ENCODE measurements around the gene EMC10.
"Not testable (repeated sequence)": the region's sequence is repeated elsewhere in the genome, so short reads cannot be mapped to it uniquely, and the experiment has no call there.

Gene EMC10

DNA sequence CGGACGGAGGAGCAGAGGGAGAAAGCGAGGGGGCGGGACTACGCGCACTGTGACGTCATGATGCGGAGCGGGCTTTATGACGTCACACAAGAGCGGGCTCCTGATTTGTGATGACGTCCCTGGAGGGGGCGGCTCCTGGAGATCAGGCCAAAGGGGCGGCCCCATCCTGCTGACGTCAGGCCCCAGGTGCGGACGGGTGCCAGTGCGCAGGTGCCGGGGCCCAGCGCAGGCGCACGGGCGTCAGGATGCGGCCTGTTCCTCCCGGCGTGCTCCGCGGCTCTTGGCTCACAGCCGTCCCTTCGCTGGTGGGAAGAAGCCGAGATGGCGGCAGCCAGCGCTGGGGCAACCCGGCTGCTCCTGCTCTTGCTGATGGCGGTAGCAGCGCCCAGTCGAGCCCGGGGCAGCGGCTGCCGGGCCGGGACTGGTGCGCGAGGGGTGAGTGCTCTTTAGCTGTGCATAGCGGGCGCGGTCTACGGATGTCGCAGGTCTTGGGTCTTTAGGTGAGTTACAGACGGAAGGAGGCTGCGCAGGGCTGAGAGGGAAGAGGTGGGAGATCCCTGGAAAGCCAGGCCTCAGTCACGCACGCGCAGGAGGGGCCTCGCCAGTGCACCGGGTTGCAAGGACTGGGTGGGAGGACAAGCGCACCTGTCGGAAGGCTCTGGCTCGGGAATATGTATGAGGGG is at the start of gene EMC10, which contains the start of gene GARIN5A:
Gene EMC10, plus strand, starts transcription at position 284 of the 683 bp plus-strand sequence. Its CDS starts 38 bp downstream, at position 322.
Gene GARIN5A, minus strand, starts transcription at position 625 of the 683 bp plus-strand sequence. Its CDS starts 460 bp downstream, at position 165.
- peak; percentile 15 for DNase-seq

DNA sequence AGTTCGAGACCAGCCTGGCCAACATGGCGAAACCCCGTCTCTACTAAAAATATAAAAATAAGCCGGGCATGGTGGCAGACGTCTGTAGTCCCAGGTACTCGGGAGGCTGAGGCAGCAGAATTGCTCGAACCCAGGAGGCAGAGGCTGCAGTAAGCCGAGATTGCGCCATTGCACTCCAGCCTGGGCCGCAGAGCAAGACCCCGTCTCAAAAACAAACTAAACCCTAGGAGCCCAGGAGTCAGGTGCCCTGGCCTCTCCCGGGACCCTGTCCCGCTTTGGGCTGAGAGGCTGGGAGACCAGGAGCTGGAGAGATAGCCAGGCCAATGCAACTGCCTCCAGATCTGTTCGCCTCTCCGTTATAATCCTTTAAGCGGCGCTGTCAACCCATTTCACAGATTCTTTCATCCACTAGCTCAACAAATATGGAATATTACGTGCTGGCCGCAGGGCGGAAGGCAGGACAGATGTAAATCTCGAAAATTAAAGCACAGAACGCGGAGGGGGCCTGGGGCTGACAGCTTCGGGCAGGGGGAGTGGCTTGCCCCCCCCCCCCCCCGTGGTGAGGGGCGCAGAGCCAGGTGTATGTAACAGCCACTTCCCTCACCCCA is 48.9 kb upstream of the EMC10 start:
- DNase-seq: no peak

DNA sequence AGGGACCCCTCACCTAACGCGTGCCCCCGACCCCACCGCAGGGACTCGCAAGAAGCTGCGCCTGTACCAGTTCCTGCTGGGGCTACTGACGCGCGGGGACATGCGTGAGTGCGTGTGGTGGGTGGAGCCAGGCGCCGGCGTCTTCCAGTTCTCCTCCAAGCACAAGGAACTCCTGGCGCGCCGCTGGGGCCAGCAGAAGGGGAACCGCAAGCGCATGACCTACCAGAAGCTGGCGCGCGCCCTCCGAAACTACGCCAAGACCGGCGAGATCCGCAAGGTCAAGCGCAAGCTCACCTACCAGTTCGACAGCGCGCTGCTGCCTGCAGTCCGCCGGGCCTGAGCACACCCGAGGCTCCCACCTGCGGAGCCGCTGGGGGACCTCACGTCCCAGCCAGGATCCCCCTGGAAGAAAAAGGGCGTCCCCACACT is 48.3 kb upstream of the EMC10 start:
- DNase-seq: no peak

DNA sequence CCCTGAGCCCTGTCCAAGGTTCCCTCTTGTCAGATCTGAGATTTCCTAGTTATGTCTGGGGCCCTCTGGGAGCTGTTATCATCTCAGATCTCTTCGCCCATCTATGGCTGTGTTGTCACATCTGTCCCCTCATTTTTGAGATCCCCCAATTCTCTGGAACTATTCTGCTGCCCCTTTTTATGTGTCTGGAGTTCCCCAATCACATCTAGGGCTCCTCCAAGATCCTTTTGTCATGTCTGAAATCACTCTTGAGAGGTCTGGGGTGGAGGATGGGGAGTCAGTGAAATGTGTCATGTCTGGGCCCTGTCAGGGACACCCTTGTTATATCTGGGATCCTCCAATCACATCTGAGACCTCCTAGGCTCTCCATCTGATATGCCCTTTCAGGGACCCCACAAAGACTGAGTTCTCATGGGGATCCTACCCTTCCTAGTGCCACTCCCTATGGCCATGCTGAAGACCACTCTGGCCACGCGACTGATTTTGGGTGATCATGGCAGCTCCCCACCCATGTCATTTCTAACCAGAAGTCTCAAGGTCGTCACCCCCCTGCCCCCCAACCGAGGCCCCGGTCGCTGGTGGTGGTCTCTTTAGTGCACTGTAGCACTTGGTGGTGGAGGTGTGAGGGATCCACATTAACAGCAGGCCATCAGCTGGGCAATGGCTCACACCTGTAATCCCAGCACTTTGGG is 47.4 kb upstream of the EMC10 start:
- DNase-seq: no peak

DNA sequence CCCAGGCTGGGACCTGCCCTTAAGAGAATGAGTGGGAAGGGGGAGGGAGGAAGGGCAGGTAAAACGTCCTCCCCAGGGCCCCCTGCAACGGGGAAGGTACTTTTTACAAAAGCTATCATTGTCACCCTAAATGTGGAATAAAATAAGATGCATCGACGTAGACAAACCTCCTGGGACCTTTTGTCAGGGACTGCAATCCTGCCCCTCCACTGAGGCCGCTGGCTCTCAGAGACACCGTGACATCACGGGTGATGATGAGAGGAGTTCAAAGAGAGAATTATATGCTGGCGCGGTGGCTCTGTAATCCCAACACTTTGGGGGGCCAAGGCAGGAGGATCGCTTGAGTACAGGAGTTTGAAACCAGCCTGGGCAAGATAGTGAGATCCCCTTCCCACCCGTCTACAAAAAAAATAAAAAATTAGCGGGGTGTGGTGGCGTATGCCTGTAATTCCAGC is 45.4 kb upstream of the EMC10 start:
- DNase-seq: no peak

DNA sequence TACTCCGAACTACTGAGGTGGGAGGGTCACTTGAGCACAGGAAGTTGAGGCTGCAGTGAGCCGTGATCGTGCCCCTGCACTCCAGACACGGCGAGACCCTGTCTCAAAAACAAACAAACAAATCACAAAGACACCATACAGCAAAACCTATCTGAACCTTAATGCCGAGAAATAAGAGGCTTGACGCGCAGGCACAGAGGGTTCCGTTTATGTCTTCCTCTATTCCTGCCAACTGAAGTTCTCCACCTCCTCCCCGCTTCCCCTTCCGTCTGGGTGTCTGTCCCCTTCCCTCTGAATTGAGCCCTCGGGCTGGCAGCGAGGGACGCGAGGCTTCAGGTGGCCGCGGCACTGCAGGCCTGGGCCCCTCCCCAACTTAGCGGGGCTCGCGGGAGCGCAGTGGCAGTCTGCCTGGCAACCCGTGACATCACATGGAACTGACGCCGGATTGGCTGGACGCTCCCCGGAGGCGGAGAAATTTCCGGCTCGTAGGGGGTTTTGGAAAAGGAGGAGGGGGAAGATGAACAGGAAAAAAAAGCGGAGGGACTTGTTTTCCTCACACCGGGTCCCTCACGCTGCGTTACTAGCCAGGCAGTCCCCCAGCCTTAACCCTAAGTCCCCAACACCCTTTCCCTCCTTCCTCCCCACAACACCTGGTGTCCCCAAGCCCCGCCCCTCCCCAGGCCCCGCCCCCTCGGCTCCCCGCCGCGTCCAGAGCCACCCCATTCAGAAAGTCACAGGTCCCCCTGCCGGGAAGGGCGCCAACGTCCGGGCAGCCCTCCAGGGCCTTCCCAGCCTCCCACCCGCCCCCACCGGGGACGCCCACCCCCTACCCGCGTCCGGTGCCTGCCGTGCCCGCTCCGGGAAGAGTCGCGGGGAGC is 44.7 kb upstream of the EMC10 start:
- DNase-seq: peak; percentile 10

DNA sequence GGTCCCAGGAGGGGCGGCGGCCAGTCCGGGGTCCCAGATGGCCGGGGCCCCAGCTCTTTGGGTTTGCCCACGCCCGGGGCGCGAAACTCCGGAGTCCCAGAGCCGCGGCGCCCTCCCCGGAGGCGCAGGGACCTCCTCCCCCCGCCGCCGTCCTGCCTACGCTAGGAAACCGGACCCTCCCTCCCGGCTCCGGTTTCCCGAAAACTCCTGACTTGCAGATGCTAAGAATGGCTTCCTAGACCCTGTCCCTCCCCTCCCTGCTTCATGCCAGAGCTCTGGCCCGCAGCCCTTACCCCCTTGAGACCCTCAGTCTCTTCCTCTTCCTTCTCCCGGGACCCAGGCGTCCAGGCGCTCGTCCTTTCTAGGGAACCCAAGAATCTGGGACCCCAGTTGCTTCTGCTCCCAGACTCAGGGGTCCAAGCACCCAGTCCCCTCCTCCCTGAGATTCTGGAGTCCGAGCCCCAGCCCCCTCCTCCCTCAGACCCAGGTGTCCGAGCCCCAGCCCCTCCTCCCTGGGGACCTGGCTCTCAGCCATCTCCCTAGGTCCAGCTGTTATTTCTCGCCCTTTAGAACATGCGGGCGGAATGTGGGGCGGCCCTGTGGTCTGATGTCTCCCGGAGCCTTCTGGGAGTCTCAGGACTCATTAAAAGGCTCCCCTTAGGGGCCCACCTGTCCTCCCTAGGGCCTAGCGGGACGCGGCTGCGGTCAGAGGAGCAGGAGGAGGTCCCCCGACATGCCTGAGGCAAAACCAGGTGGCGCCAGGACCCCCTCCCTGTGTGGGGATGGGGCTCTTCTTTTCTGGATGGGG is 43.9 kb upstream of the EMC10 start, which contains the start of gene MYBPC2:
Gene MYBPC2, plus strand, starts transcription at position 672 of the 808 bp plus-strand sequence. Its CDS starts 62 bp downstream, at position 734.
- DNase-seq: no peak

DNA sequence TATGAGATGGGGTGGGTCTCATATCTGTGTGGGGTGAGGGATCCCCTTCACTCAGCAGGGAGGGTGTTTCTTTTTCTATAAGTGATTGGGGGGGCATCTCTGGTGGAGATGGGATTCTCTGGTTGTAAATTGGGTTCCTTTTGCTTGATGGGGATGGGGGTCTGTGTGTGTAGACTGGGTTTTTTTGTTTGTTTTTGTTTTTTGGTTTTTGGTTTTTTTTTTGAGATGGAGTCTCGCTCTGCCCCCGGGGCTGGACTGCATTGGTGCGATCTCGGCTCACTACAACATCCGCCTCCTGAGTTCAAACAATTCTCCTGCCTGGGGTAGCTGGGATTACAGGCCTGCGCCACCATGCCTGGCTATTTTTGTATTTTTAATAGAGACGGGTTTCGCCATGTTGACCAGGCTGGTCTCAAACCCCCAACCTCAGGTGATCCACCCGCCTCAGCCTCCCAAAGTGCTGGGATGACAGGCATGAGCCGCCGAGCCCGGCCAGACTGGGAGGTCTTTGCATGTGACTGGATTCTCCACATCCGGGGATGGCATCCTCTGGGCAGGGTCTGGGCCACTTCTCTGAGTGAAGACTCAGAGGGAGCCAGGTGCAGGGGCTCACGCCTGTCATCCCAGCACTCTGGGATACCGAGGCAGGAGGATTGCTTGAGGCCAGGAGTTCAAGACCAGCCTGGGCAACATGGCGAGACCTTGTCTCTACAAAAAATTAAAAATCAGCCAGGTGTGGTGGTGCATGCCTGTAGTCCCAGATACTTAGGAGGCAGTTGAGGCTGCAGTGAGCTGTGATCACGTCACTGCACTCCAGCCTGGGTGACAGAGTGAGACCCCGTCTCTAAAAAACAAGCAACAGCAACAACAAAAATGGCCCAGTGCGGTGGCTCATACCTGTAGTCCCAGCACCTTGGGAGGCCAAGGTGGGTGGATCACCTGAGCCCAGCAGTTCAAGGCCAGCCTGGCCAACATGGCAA is 42.8 kb upstream of the EMC10 start:
- DNase-seq: no peak

DNA sequence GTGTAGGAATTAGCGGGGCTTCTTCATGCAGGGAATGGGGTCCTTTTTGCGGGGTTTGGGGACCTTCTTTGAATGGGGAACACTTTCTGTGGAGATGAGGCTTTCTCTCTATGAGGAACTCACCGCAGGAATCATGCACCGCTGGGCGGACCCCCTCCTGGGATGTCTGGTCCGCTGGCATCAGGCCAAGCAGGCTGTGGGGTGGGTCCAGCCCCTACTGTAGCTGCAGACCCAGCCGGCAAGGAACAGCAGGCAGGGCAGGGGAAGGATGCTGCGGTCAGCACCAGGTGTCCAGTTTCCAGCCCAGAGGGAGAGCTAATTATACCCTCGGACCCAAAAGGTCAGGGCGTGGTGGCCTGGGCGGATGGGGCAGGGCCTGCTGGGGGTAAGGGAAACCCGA is 41.8 kb upstream of the EMC10 start:
- DNase-seq: no peak

DNA sequence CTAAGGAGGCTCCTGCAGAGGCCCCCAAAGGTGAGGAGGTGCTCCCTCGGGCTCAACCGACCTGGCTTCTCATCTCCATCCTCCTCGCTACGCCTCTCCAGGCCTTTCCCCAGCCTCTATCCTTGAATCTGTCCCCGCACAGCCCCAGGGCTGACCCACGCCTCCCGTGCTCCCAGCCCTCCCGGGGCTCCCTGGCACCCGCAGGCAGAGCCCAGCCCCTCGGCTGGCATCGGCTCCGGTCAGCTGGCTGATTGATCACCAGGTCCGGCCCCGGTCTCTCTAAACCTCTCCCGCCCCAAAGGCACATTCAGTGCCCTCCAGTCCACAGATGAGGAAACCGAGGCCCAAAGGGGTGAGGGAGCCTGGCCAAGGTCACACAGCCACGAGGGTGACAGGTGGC is 41.1 kb upstream of the EMC10 start:
- DNase-seq: no peak

DNA sequence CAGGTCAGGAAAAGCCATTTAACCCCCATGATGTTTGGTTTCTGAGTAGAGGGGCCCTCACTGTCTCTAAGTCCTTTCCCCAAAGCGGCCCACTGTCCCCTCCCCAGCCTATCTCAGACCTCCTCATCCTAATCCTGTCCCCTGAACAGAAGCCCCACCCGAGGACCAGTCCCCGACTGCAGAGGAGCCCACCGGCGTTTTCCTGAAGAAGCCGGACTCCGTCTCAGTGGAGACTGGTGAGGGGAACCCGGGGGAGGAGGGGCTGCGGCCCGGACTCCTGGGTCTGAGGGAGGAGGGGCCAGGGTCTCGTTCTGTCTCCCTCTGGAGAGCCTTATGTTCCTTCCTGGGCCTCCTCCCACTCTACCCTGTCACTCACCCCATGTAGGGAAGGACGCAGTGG is 40.7 kb upstream of the EMC10 start:
- no peak for DNase-seq

DNA sequence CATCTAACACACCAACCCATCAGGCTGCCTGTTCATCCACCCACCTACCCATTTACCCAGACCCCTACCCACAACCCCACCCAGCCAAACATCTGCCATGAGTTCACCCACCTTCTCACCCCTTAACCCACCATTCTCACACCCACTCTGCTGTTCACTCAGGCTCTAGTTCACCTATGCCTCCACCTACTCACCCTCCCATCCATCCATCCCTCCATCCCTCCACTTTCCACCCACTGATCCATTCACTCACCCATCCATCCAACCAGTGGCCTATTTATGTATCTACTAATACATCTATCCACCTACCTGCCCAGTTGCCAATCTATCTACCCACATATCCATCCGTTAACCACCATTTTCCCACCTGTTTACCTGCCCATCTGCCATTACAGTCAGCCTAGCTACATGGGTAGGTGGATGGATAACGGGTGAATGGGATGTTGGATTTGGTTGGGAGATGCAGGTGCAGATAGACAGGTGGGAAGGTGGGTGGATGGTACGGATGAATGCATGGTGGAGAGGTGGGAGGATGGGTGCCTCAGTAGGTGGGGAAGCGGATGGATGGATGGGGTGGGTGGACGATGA is 38.4 kb upstream of the EMC10 start:
- no peak for DNase-seq

DNA sequence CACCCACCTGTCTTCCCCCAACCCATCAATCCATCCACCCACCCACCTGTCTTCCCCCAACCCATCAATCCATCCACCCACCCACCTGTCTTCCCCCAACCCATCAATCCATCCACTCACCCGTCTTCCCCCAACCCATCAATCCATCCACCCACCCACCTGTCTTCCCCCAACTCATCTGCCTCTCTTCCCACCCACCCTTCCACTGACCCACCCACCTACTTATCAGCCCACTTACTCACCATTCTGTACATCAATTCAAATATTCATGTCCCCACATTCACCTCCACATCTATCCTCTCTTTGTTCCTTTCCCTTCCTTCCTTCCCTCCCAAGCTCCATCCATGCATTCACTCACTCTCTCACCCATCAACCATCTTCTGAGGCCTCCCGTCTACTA is 37.2 kb upstream of the EMC10 start:
- not testable (repeated sequence) for DNase-seq

DNA sequence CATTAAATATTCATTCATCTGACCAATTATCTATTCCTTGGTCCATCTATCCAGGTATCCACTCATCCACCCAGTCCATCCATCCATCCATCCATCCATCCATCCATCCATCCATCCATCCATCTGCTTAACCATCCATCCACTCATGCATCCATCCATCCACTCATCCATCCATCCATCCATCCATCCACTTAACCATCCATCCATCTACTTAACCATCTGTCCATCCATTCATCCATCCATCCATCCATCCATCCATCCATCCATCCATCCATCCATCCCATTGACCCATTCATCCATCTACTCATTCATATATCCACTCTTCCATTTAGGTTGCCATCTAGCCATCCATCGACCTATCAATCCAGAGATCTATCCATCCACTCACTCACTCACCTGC is 32.2 kb upstream of the EMC10 start:
- no peak for DNase-seq

DNA sequence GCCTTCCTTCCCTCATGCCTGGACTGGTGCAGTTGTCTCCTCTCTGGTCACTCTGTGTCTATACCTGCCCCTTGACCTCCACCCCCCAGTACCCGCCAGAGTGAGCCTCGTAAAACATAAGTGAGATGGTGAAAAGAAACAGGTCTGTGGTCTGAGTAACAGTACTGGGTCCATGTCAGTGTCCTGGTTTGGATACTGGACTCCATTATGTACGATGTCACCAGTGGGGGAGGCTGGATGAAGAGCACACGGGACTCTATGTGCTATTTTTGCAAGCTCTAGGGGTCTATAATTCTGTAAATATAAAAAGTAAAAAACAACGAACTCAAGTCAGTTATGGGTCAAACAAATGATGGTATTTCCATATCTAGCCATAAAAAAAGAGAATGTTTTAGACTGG is 29.3 kb upstream of the EMC10 start:
- no peak for DNase-seq

DNA sequence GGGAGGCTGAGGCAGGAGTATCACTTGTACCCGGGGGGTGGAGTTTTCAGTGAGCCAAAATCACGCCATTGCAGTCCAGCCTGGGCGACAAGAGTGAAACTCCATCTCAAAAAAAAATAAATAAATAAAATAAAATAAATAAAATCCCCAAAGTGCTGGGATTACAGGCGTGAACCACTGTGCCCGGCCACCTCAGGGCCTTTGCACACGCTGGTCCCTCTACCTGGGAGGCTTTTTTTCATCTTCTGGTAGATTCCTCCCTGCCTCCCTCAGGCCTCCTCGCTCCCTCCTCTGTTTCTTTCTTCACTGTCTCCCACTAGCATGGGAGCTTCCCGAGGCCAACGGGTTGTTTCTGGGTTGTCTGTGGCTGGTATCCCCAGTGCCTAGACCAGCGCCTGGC is 28.6 kb upstream of the EMC10 start:
- no peak for DNase-seq

DNA sequence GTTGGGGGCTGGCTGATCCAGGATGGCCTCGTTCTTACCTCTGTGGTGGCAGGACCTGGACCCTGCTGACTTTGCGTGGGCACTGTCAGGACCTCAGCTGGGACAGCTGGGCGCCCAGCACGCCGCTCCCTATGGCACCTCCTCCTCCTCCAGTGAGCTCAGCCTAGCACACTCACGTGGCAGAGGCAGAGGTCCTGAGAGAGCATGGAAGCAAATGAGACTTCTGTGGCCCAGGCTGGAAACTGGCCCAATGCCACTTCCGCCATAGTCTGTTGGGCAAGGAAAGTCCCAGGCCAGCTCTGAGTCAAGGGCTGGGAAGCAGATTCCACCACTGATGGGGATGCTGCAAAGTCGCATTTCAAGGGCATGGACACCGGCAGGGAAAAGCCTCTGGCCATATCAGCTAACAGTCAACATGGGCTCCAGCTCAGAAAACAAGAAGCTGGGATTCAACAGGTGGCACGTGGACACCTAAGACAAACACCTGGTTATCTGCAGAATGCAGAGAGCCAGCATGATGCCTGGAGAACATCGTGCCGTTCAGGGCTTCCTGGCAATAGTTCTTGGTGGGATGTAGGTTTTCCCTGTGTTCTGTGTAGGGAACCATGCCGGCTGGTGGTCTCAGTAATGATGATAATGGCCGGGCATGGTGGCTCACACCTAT is 26.9 kb upstream of the EMC10 start:
- no peak for DNase-seq

DNA sequence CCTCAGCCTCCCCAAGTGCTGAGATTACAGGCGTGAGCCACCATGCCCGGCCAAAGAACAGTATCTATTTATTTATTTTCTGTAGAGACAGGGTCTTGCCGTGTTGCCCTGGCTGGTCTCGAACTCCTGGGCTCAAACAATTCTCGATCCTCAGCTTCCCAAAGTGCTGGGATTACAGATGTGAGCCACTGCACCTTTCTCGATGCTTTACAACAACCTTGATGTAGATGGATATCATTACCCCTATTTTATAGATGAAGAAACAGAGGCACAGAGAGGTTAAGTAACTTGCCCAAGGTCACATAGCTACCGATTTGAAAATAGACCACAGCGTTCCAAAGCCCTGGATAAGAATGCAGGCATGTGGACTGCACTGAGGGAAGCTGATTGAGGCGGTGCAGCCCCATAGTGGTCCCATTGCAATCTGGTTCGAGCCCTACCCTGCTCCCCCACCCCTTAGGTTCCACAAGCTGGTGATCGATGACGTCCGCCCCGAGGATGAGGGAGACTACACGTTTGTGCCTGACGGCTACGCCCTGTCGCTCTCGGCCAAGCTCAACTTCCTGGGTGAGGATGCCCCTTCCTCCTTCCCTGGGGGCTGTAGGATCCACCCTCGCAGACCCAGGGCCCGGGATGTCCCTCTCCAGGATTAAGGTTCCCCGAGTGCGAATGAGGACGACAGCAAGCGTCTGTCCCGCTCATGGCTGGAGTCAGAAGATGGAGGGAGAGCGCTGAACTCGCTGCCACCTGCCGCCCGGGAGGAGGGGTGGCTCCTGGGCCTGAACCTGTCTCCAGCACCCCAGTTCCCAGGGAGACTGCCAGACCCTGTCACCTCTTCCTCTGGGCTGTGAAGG is 25.7 kb upstream of the EMC10 start:
- DNase-seq: no peak

DNA sequence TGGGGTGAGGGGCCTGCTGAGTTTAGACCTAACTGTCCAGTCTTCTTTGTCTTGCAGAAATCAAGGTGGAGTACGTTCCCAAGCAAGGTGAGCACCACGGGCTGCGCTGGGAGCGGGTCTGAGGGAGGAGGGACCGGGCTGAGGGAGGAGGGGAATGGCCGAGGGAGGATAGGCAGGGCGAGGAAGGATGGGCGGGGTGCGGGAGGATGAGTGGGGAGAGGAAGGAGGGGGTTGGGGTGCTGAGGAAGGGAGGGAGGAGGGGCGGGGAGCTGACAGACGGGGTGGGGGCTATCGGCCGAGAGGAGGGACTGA is 25.1 kb upstream of the EMC10 start:
- DNase-seq: no peak

All from amniotic stem cell (primary cell).